ENCODE data around the gene MARF1.

GRCh38 chr16:15644267-15644961 lies 1.5 kb upstream of the MARF1 start:
- TF ChIP-seq CTCF (IDR thresholded peaks at IDR 0.05), result no peak
- TF ChIP-seq EP300 (IDR thresholded peaks at IDR 0.05; ENCODE audit: low read depth), result no peak
- no peak for TF ChIP-seq POLR2A (IDR thresholded peaks at IDR 0.05)

Measured in transverse colon (tissue), 3 donors.